Measurements from ENCODE around the gene THAP5. TPM values are rescaled to one million over a fixed set of nuclear protein-coding genes. Genes with fewer than 3 reads are reported as not detected.

Gene THAP5
- total and polyA plus RNA-seq, 4 donors = 8.5 to 41.3 (median 17.1) TPM

DNA sequence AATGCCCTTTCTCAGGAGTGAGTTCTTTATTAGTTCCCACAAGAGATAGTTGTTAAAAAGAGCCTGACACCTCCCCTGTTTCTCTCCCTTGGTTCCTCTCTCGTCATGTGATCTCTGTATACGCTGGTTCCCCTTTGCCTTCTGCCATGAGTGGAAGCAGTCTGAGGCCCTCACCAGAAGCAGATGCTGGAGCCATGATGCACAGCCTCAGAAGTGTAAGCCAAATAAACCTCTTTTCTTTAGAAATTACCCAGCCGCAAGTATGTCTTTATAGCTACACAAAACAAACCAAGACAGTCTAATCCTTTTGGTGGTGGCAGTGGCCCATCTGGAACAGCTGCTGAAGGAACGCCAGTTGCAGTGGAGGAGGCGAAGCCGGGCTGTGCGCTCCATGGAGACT lies 9.4 kb upstream of the THAP5 start:
- WGBS, 2 donors = 96 to 97% methylated on average over 7 of the region's 7 CpGs
- peaks cover 0 to 12% (median 5%) of the 10 kb centered on the region in 4 donors for H3K36me3 ChIP-seq (ENCODE audit: control insufficient read depth in 4 of 4, insufficient read depth in 4 of 4, low read length in 4 of 4)
- H3K4me3 ChIP-seq = no peak overlapping the region
- peaks cover 0 to 6% (median 0%) of the 10 kb centered on the region in 5 donors for H3K4me1 ChIP-seq (ENCODE audit: control insufficient read depth in 5 of 5, insufficient read depth in 5 of 5, low read length in 5 of 5)
- H3K27ac ChIP-seq (ENCODE audit: low read depth in 1 of 2, low read length in 1 of 2) = no peak overlapping the region
- H3K9ac ChIP-seq (ENCODE audit: insufficient read depth in 1 of 2, low read length in 2 of 2) = no peak overlapping the region
- DNase-seq = no peak
- peaks cover 0 to 9% (median 2%) of the 10 kb centered on the region in 4 donors for H3K9me3 ChIP-seq (ENCODE audit: control insufficient read depth in 4 of 4, insufficient read depth in 3 of 4, low read length in 3 of 4)
- H3K27me3 ChIP-seq (ENCODE audit: control insufficient read depth in 3 of 3, insufficient read depth in 3 of 3, low read length in 2 of 3) = no peaks in the 10 kb centered on the region
- TF ChIP-seq, protein P1, sequence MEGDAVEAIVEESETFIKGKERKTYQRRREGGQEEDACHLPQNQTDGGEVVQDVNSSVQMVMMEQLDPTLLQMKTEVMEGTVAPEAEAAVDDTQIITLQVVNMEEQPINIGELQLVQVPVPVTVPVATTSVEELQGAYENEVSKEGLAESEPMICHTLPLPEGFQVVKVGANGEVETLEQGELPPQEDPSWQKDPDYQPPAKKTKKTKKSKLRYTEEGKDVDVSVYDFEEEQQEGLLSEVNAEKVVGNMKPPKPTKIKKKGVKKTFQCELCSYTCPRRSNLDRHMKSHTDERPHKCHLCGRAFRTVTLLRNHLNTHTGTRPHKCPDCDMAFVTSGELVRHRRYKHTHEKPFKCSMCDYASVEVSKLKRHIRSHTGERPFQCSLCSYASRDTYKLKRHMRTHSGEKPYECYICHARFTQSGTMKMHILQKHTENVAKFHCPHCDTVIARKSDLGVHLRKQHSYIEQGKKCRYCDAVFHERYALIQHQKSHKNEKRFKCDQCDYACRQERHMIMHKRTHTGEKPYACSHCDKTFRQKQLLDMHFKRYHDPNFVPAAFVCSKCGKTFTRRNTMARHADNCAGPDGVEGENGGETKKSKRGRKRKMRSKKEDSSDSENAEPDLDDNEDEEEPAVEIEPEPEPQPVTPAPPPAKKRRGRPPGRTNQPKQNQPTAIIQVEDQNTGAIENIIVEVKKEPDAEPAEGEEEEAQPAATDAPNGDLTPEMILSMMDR (IDR thresholded peaks at IDR 0.05; ENCODE audit: control extremely low read depth, extremely low read depth) = no peak
- ATAC-seq (ENCODE audit: insufficient read depth, low FRiP score) = no peak

DNA sequence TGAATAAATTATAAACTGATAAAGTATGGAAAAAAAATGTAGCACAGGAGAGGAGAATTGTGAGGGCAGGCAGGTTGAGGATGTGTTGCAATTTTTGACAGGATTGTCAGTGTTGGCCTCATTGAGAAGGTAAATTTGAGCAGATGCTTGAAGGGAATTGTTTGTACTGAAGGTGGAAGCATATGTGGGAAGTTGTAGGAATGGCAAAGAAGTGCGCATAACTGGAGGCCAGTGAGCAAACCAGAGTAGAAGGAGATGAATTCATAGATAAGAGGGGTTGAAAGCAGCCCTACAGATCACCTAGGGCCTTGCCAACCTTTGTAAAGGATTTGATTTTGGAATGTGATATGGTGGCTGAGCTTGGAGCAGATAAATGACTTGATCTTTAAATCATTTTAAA lies 6.6 kb upstream of the THAP5 start:
- H3K36me3 ChIP-seq (ENCODE audit: control insufficient read depth in 4 of 4, insufficient read depth in 4 of 4, low read length in 4 of 4) = peaks cover 0 to 17% (median 6%) of the 10 kb centered on the region in 4 donors
- TF ChIP-seq, protein P1 (IDR thresholded peaks at IDR 0.05; ENCODE audit: control extremely low read depth, extremely low read depth) = no peak
- H3K27me3 ChIP-seq (ENCODE audit: control insufficient read depth in 3 of 3, insufficient read depth in 3 of 3, low read length in 2 of 3) = no peaks in the 10 kb centered on the region
- H3K9me3 ChIP-seq (ENCODE audit: control insufficient read depth in 4 of 4, insufficient read depth in 3 of 4, low read length in 3 of 4) = peaks cover 0 to 9% (median 2%) of the 10 kb centered on the region in 4 donors
- 95 to 96% methylated on average over 1 of the region's 1 CpG for WGBS, 2 donors
- DNase-seq (no peak), ATAC-seq (ENCODE audit: insufficient read depth, low FRiP score) (no peak)
- H3K27ac ChIP-seq (ENCODE audit: low read depth in 1 of 2, low read length in 1 of 2) = no peak overlapping the region
- no peak overlapping the region for H3K9ac ChIP-seq (ENCODE audit: insufficient read depth in 1 of 2, low read length in 2 of 2)
- H3K4me1 ChIP-seq (ENCODE audit: control insufficient read depth in 5 of 5, insufficient read depth in 5 of 5, low read length in 5 of 5) = peaks cover 0 to 9% (median 0%) of the 10 kb centered on the region in 5 donors
- no peak overlapping the region for H3K4me3 ChIP-seq

DNA sequence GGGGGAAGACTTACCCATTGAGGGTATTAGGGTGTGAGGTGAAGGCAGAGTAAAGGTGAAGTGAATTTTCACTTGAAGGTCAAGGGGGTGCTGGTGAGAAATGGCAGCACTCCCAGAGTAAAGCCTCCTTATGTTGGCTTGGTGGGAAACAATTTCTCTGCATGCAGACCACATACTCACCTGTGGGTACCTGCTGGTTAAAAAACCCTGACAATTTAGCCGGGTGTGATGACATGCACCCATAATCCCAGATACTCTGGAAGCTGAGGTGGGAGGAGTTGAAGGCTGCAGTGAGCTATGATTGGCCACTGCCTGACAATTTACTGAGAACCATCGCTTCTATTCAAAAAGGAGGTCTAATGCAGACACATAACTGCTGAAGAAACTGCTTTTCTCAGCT lies 5.7 kb upstream of the THAP5 start:
- WGBS, 2 donors = 92 to 95% methylated on average over 2 of the region's 2 CpGs
- ATAC-seq (ENCODE audit: insufficient read depth, low FRiP score) (no peak), DNase-seq (no peak)
- Histone ChIP-seq H3K9ac (ENCODE audit: insufficient read depth in 1 of 2, low read length in 2 of 2) (no peak overlapping the region), H3K27me3 (ENCODE audit: control insufficient read depth in 3 of 3, insufficient read depth in 3 of 3, low read length in 2 of 3) (no peaks in the 10 kb centered on the region), H3K27ac (ENCODE audit: low read depth in 1 of 2, low read length in 1 of 2) (no peak overlapping the region), H3K4me1 (ENCODE audit: control insufficient read depth in 5 of 5, insufficient read depth in 5 of 5, low read length in 5 of 5) (peaks cover 0 to 13% (median 0%) of the 10 kb centered on the region in 5 donors), H3K9me3 (ENCODE audit: control insufficient read depth in 4 of 4, insufficient read depth in 3 of 4, low read length in 3 of 4) (peaks cover 0 to 9% (median 2%) of the 10 kb centered on the region in 4 donors), H3K36me3 (ENCODE audit: control insufficient read depth in 4 of 4, insufficient read depth in 4 of 4, low read length in 4 of 4) (peaks cover 0 to 17% (median 6%) of the 10 kb centered on the region in 4 donors), H3K4me3 (no peak overlapping the region)
- TF ChIP-seq, protein P1 (IDR thresholded peaks at IDR 0.05; ENCODE audit: control extremely low read depth, extremely low read depth) = no peak

DNA sequence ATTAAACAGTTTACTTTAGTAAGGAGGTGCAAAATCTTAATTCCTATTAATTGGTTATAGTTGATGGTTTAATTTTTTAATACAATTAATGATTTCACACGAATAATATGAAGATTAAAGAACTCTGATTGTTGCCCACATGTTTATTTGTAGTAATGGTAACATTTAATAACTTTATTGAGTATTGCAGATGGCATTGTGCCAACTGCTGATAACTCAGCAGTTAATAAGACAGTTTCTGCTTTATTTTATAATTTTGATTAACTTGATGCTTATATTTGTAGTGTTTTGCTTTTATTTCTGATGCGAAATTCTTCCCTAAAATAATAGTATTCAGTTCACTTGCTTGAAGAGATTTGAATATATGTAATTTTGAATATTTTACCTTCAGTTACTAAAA lies 3.0 kb upstream of the THAP5 start:
- peaks cover 0 to 10% (median 2%) of the 10 kb centered on the region in 4 donors for H3K36me3 ChIP-seq (ENCODE audit: control insufficient read depth in 4 of 4, insufficient read depth in 4 of 4, low read length in 4 of 4)
- H3K9ac ChIP-seq (ENCODE audit: insufficient read depth in 1 of 2, low read length in 2 of 2) = no peak overlapping the region
- no peaks in the 10 kb centered on the region for H3K9me3 ChIP-seq (ENCODE audit: control insufficient read depth in 4 of 4, insufficient read depth in 3 of 4, low read length in 3 of 4)
- WGBS, 2 donors = 93 to 99% methylated on average over 2 of the region's 2 CpGs
- peaks cover 0 to 17% (median 2%) of the 10 kb centered on the region in 5 donors for H3K4me1 ChIP-seq (ENCODE audit: control insufficient read depth in 5 of 5, insufficient read depth in 5 of 5, low read length in 5 of 5)
- no peak overlapping the region for H3K27ac ChIP-seq (ENCODE audit: low read depth in 1 of 2, low read length in 1 of 2)
- TF ChIP-seq, protein P1 (IDR thresholded peaks at IDR 0.05; ENCODE audit: control extremely low read depth, extremely low read depth) = no peak
- DNase-seq (no peak), ATAC-seq (ENCODE audit: insufficient read depth, low FRiP score) (no peak)
- no peaks in the 10 kb centered on the region for H3K27me3 ChIP-seq (ENCODE audit: control insufficient read depth in 3 of 3, insufficient read depth in 3 of 3, low read length in 2 of 3)
- no peak overlapping the region for H3K4me3 ChIP-seq
